HG03025 (cell line): ENCODE results near the gene MLST8.

Source experiments
- ATAC-seq: cut with Tn5 transposase; IDR thresholded peaks from one replicate; pipeline ENCODE4 v1.9.1; 2021; ENCODE audit warnings: mild to moderate bottlenecking, moderate library complexity; ENCODE audit not compliant: unreplicated experiment, low FRiP score

The MLST8 gene, protein sequence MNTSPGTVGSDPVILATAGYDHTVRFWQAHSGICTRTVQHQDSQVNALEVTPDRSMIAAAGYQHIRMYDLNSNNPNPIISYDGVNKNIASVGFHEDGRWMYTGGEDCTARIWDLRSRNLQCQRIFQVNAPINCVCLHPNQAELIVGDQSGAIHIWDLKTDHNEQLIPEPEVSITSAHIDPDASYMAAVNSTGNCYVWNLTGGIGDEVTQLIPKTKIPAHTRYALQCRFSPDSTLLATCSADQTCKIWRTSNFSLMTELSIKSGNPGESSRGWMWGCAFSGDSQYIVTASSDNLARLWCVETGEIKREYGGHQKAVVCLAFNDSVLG

DNA sequence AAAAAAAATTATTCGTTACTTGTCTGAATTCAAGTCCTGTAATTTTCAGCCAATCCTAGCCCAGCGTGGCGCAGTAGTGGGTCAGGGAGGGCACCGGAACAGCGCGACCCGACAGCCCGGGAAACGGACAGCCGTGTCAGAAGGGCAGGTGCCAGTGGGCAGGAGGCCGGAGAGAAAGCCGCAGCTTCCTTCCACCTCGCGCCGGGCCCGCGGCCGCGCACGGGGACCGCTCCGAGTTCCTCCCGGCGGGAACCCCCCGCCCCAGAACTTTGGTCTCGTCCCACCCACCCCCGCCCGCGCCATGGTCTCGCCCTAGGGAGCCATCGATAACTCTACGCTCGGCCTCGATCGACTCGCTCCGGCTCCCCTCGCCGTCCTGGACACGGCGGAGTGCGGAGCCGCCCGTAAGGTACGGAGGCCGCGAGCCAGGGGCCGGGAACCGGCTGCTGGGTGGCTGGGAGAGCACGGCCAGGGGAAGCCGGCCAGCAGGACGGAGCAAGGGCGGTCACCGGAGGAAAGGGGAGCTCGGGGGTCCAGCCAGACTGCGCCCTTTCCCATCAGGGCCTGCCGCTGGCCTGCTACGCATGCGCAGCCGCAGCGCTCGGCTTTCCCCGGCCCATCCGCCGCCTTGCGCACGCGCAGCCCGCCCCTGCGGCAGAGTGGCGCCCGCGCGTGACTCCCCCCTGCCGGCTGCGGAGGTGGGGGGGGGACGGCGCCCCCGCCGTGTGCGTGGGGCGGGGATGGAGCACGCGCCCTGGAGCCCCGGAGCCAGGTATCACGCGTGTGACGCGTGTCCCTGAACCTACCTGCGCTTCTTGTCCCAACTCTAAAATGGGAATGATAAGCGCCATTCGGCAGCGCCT, at the start of gene MLST8:
MLST8 (plus strand) TSS at position 351 of the 863 bp plus-strand sequence. CDS start 632 bp downstream, outside the sequence.
- ATAC-seq, result peak; percentile 65

DNA sequence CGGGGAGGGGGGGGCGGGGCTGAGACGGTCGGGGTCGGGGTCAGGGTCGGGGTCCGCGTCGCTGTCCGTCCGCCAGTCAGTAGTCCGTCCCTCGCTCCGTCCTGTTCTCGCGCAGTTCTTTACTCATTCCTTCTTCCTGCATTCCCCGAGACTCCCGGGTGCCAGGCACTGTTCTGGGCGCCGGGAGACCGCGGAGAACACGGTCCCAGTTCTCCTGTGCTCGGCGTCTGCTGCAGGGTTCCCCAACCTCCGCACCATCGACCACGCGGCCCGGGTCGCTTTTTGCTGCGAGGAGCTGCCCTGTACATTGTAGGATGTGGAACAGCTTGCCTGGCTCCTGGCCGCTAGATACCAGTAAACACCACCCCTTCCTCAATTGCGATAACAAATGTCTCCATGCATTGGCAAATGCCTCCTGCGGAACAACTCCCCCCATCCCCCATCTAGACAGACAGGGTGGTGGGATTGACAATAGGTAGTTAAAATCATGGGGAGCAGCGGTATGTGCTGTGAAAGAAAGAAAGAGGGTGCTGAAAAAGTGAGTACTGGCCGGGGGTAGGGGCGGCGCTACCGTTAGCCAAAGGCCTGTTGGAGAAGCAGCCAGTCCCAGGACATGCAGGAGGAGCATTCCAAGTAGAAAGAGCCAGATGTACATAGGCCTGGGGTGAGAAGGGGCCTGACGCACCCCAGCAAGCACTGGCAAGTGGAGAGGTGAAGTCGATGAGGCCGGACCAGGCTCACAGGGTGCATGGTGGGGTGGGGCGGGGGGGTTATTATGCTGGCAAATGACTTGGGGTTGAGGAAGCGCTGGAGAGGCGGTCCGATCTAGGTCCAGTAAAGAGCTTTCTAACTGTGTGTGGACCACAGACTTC, 49.0 kb upstream of the MLST8 start:
- ATAC-seq, result no peak

DNA sequence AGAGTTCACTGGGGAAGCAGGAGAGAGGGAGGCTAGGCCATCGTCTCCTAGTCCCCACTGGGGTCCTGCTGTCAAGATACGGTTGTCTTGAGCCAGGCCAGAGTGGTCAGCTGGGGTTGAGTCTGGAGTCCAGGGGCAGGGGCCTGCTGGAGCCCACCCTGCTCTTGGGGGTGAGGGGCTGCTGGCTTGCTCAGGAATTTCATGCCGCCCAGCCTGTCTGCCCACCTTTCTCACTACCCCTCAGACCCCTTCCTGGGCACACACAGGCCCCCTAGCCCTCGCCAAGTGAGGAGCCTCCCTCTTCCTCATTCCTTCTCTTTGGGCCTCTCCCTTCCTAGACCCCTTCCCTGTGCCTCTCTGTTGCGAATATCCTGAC, 48.4 kb upstream of the MLST8 start:
- ATAC-seq, result no peak

DNA sequence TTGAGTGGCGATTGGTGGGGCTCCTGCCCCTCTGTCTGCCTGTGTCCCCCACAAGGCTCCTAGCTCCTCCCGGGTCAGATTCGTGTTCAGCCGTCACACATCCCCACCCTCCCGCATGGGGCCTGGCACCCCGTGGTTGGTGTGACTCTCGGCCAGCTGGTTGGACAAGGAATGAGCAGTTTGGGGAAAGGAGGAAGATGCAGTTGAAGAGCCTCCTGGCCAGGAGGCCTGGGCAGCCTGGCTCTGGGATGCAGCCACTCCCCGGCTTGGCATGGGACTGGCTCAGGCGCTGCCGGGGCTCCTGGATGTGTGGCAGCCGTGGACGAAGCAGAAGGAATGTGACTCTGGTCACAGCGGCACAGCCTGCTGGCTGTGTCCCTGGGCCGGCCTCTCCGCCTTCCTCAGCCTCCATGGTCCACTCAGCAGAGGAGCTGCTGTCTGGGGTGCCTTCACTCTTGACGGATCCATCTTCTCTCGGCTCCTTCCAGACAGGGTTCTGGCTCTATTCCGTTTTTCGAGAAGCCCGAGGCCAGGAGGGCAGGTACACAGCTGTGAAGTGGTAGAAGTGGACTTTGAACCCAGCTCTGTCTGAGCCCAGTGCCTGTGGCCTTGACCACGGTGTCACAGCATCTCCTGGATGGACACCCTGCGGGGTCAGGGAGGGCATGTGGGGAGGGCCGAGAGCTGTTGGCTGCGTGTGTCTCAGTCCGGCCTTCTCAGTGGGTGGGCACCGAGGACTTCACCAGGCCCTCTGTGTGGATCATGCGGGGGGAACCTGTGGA, 47.6 kb upstream of the MLST8 start:
- no peak for ATAC-seq

DNA sequence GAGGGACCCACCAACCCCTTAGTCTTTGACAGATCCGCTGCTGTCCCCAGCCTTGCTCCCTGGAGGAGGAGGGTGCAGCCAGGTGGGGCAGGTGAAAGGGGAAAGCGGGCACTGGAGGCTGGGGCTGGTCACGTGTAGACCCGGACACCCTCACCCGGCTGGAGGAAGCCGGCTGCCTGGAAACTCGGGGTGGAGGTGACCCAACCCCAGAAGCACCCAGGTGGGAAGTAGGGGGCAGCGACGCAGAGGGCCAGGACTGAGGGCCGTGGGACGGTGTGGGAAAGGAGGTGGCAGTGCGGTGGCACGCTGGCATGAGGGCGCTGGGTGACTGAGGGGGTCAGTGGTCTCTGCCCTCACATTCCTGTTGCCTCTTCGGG, 47.0 kb upstream of the MLST8 start:
- no peak for ATAC-seq

DNA sequence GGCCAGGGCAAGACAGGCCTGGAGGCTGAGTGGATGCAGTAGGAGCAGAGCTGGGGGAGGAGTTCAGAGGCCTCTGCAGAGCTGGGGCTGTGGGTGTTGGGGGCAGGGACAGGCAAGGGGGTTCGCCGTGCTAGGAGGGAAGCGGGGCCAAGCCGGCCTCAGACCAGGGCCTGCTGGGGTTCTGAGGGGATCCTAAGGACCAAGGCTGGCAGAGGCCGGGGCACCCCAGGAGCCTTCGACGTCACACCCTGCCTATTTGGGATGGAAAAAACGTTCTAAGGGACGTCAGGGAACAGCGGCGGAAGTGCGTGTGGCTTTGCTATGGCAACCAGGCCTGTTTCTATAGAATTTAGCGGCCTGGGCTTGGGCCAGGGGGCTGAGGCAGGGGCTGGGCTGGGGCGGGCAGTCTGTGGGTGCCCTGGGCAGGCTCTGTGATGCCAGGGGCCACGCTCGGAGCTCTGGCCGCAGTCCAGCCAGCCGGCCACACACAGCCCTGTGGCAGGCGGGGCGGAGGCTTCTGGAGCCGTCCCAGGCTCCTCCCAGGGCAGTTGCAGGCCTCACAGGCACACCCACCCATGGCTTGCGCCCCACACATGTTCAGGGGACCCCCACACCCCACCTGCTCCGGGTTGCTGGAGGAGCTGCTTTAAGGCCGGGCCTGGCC, 45.9 kb upstream of the MLST8 start:
- ATAC-seq, result no peak

DNA sequence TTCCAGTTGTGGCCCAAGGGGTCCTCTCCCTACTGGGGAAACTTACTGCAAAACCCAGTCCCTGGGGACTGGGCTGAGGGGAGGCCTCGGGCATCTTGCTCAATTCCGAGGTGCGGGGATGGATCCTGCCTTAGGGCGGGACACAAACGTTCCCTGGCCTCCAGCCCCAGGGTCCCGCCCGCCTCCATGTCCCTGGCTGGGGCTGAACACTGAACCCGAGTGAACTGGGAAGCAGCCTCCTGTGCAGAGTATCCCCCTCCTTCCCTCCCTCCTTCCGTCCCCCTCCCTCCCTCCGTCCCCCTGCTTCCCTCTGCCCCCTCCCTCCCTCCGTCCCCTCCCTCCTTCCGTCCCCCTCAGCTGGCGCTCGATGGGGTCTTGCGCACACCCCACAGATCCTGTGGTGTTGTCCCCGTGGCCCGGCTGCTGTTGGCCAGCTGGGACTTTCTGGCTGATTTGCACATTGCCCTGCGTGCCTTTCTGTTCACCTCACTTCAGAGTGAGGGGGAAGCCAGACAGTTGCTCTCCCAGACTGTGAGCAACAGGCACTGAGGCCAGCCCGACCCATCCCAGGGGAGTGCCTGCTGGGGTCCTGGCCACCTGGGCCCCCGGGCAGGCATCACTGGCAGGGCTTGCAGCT, 44.2 kb upstream of the MLST8 start:
- no peak for ATAC-seq

DNA sequence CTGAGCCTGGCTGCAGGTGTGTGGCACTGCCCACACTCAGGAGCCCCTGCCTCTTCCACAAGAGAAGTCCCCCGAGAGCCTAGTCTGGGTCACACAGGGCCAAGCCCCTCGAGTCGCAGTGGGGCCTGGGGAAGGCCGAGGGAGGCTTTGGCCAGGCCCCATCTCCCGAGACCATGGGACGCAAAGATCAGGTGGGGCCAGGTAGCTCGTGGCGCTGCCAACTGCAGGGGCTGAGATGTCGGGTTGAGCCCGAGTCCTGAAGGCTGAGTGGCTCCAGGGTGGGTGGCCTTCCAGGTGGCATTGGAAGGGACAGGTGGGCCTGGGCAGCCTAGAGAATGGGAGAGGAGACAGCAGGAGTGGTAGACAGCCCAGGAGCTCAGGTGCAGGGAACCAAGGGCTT, 43.3 kb upstream of the MLST8 start:
- no peak for ATAC-seq

DNA sequence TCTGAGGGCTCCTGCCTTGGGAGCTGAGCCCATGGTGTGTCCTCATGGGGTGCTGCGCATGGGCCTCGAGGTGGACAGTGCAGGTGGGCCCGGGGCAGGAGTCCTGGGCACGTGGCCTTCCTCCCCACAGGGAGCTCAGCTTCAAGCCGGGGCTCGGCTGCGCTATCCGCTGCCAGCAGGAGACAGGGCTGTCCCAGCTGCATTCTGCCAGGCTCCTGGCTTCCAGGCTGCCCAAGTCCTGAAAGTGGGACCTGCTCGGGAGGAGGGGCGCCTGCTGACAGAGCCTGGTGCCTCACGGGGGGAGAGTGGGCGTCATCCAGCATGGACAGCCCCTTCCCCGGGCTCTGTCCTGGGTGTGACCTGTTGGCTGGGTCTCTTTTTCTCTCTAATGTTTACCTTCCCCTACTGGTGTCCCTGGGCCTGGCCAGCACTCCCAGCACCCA, 42.6 kb upstream of the MLST8 start:
- no peak for ATAC-seq

DNA sequence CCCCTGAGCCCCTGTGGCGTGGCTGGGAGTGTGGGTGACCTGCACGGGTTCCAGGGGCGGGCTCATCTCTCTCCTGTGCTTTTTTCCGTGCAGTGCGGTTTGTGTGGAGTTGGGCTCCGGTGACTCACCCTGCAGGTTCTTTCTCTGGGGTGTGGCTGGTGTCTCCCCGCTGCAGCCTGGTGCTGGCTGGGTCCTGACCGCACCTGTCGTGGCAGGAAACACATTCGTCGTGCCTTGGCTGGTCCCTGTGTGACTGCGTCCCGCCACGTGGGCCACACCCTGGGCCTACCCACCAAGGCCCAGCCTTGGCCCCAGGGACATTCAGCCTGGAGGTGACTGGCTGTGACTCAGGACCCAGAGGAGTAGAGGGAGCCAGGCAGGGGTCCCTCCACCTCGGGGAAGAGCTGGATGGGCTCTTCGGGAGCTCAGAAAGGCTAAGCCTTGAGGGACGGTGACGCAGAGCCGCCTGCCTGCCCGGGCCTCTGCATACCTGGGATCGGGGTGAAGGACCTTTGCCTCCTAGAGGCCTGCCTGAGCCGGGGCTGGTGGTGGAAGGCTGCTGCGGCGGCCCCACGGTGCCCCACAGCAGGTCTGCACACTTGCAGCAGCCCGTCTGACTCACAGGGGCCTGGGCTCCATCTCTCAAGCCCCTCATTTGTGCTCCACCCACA, 41.9 kb upstream of the MLST8 start:
- no peak for ATAC-seq

DNA sequence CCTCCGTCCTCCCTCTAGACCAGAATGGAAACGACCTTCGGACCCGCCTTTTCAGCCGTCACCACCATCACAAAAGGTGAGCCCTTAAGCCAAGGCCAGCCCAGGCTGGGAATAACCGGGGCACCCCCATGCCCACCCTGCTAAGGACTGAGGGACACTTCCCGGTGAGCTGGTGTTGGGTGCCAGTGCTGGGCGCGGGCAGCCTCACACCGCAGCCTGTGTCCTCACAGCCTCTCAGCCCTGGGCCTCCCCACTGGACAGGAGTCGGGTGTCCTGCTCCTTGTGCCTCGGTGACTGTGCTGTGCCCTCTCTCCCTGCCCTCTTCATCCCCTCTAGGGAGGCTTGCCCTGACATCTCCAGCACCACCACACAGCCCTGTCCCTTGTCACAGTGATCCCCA, 39.4 kb upstream of the MLST8 start:
- no peak for ATAC-seq

DNA sequence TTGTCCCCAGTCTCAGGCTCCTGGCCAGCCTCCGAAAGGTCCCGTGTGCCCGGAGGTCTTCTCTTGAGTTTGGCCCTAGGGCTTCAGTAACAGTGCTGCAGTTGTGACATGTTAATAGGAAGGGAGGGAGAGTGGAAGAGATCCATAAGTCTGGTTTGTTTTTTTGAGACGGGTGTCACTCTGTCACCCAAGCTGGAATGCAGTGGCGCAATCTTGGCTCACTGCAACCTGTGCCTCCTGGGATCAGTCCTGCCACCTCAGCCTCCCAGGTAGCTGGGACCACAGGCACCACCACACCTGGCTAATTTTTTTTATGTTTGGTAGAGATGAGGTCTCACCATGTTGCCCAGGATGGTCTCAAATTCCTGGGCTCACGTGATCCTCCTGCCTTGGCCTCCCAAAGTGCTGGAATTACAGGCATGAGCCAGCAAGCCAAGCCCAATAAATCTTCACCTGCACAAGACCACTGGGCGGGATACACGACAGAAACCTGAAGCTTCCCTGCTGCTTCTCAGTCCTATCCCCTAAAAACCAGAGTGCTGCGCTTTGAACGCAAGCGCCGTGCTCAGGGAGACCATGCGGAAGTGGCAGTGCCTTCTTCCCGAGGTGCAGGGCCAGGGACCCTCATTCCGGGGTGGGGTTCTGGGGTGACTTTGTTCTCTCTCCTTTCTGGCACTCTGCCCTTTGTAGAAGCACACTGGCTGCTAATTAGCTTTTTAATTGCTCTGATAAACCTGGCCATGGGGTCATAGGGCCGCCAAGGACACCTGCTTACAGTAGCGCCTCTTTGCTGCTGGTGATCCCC, 38.8 kb upstream of the MLST8 start:
- no peak for ATAC-seq

DNA sequence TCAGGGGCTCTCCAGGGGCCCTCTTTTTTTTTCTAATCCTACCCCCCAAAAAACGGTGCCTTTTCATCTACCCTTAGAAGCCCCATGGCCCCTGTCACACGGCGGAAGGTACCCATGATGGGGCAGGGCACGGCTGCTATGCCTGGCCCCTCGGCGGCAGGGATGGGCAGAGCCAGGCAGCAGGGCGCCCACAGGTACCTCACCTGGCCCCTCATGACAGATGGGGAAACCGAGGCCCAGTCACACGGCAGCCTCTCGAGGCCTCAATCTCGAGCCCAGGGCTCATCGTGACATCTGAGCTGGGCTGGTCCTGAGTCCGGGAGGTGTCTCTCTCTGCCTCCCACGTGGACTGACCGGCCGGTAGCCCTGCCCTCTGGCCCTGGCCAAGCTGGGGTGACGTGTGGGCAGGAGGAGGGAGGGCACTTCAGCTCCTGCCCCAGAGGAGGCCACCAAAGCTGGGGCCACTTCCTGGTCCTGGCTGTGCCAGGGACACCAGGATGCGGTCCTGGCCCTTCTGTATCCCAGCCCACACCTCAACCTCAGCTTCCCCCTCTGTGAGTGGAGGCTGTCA, 38.1 kb upstream of the MLST8 start:
- no peak for ATAC-seq

DNA sequence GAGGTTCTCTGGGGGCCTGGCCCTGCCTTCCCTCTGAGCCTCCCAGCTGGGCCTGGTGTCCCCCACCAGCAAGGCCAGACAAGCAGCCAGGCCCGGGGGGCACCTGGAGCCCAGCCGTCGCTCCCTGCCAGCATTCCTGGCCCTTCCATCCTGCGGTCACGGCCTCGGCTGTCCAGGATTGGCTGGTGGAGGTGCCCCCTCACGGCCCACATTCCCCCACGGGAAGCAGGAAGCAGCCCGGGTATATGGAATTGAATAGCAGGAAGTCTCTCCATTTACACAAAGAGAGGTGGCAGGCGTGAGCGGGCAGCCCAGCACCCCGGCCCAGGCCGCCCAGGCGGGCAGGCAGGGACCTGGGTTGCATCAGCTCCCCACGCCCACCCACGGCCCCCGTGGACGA, 35.2 kb upstream of the MLST8 start:
- ATAC-seq, result no peak

DNA sequence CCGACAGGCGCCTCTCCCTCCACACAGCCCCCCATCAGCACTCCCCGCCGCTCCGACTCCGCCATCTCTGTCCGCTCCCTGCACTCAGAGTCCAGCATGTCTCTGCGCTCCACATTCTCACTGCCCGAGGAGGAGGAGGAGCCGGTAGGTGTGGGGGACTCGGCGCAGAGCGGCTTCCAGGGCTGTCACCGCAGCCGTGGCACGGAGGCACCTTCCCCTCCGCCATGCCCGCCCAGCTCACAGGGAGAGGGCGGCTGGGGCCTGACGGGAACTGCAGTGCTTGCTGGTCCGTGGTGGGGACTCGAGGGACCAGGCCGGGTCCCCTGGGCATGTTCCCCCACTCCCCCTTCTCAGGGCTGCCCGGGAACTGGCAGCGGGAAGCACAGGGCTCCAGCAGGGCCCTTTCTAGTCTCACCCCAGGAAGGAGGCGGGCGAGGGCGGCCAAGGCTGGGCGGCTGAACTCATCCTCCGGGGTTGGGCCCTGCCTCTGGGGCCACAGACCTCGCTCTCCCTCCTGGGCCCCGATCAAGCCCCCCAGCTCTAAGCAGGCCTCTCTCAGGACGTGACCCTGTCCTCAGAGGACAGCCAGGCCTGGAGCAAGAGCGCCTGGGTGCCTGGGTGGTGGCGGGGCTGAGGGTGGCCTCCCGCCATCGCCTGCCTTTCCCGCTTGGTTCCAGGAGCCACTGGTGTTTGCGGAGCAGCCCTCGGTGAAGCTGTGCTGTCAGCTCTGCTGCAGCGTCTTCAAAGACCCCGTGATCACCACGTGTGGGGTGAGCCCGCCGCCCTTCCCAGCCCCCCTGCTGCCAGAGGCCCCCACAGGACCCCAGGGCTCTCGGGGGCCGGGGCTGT, 34.4 kb upstream of the MLST8 start:
- ATAC-seq, result no peak

DNA sequence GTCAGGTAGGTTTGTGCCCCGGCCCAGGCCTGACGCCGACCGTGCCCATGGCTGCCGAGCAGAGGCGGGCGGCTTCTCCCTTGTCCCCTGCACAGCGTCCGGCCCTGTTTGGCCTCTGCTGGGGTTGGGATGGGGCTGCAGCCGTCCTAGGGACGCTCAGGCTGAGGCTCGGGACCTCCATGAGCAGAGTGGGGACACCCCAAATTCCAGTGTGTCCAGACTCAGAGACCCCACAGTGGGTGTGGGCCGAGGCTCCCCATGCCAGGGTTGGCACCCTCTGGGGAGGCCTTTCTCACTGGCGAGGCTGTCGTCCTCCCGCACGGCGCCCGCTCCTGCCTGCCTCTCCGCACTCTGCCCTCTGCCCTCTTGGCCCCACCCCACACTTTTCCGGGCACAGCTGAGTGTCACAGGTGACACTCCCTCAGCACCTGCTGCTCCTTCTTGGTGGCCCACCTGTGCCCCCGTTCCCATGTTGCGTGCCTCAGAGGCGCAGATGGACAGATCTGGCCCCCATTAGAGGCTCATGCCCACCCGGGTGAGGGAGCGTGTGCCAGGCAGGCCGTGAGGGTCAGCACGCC, 33.6 kb upstream of the MLST8 start:
- no peak for ATAC-seq
